NCI-H146 (cell line): Measurements from ENCODE around the gene ENHO.

ENCODE experiments used
- DNase-seq: peaks from one replicate; lab custom pipeline; 2025; lab: John Stamatoyannopoulos, UW

ENHO gene

DNA sequence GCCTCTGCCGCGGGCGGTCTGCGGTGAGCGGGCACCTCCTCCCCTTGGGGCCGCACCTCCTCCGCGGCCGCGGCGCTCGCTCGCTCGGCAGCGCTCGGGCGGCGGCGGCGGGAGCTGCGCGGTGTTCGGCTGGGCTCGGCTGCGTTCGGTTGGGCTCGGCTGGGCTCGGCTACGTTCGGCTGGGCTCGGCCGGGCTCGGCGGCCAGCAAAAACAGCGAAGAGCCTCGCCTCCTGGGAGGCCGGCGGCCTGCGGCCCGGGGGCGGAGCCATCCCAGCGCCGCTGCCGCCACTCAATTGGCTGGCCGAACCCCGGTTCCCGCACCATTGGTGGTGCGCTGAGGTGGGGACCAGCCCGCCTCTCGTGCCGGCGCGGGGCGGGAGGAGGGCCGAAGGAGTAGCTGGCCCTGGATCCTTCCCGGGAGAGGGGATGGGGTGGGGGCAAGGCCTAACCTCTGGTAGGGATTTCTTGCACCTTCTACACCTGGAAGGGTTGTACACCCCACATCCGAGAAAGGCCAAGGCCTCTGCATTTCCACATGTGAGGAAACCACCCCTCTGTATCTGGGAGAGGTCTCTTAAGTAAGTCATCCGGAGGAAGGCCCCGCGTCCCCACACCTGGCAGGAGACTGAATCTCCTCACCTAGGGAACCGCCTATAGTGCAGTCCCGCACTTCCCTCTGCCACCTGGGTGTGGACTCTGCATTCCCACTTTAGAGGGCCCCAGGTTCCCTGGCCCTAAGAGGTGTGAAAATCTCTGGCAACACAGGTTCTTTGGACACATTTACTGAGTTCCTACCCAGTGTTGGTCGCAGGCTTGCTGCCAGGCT is at the start of gene ENHO:
ENHO (minus strand) TSS at position 20 of the 827 bp plus-strand sequence. CDS start 1,295 bp downstream, outside the sequence.
- DNase-seq: peak; percentile 96

DNA sequence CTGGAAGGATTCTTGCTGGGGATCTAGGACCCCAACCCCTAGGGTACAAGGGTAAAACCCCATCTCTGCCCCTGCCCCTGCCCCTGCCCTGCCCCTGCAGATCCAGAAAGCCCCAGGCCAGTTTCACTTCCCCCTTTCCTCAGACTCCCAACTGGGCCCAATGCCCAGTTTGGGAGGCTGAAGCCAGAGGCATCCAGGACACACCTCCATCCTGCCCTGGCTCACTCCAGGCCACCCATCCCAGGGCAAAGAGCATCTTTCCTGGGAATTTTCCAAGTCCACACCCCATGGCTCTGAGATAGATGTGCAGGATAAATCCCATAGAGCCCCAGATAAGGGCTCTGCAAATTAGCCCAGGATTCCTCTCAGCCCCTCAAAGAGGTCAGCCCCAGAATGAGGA is 49.3 kb upstream of the ENHO start:
- DNase-seq: no peak

DNA sequence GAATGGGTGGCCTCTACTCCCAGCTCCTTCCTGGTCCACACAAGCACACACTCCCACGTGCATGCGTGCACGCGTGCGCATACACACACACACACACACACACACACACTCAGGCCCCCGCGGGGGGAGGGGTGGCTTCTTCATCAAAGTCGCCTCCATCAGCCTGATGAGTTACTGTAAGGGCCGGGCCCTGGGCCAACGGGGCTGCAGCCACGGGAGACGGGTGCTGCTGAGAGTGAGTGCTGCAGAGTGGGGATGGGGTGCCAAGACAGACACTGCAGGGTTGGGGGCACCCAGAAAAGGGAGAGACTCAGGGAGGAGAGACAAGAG is 48.7 kb upstream of the ENHO start:
- DNase-seq: no peak

DNA sequence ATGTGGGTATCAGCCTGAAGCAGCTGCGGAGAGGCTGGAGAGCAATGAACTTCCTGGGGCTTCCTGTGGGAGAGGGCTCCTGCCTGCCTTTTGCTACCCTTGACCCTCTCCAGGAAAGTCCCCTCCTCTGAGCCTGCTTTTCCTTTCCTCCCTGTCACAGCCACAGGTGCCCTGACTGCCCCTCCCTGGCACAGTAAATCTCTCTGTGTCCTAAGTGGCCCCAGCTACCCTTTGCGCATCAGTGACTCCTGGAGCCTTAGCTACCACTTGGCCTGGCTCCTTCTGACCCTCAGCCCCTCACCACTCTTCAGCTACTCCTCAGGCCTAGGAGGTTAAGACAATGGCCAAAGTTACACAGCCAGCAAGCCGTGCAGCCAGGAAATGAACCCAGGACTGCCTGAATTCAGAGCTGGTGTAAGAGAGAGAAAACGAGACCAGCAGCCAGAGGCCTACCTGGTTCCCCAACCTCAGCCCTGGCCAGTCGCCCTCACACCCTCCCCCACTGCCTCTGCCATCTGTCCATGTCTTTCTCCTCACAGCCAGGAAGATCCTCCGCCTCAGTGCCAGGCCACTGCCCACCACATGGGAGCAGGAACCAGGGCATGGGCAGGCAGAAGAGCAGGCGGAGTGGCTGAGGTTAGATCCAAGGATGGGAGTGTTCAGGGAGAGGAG is 48.2 kb upstream of the ENHO start:
- DNase-seq: no peak

DNA sequence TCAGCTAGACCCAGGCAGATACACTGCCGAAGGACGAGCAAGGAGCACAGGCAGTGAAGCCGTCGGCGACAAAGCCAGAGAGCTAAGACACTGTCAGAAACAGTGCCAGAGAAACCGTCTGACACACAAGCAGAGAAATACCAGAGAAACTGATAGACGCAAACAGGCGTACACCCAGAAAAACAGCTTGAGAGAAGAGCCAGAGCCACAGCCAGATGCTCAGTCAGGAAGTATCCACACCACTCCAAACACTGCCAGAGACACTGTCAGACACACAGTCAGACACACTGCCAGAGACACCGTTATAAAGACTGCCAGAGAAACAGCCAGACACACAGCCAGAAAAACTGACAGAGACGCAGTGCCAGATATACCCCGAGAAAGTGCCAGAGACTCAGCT is 47.6 kb upstream of the ENHO start:
- DNase-seq: no peak

DNA sequence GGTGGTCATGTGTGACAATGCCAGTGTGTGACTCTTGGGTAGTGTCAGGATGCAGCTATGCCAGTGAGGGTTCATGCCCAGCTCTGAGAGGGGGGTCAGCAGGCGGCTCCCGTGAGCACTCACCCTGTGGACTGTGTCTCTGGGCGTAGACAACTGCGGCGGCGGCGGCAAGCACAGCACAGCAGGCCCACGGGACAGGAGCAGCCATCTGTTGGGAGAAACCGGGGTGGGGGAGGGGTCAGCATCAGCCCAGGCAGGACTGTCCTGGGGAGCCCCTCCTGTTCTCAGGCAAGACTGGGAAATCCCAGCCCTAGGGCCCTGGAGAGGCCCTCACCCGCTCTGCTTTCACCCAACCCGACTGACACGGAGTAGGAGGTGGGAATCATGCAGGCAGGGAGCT is 46.0 kb upstream of the ENHO start:
- DNase-seq: no peak

DNA sequence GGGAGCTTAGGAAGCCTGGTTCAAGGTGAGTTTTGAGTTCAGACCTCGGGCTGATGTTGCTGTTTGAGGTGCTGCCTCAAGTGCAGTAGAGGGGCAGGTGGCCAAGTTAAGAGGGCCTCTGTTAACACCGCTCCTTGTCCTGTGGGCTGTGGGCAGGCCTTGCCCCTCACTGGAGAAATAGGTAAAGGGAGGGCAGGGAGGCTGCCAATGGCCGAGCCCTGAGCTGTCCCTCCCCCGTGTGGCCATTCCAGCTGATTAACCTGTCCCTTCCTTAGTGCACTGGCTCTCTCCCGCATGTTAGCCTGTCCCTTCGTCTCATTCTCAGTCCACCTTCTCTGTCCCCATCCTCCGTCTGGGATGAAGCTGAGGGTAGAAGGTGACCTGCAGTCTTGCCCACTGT is 45.3 kb upstream of the ENHO start:
- no peak for DNase-seq

DNA sequence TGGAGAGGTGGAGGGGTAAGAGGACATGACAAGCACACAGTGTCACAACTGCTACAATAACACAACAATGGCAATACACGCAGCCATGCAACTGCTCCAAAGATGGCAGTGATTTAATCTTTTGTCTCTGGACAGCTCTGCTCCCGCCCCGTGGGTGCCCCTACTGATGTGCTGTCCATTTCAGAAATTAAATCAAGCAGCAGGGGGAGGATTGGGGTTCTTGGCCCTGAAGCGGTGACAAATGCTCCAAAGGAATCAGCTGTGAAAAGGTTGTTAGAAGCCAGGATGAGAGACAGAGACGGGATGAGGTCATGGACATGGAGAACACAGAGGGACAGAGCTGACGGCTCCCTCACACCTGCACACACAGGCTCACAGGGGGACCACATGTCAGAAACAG is 44.2 kb upstream of the ENHO start:
- DNase-seq: no peak

DNA sequence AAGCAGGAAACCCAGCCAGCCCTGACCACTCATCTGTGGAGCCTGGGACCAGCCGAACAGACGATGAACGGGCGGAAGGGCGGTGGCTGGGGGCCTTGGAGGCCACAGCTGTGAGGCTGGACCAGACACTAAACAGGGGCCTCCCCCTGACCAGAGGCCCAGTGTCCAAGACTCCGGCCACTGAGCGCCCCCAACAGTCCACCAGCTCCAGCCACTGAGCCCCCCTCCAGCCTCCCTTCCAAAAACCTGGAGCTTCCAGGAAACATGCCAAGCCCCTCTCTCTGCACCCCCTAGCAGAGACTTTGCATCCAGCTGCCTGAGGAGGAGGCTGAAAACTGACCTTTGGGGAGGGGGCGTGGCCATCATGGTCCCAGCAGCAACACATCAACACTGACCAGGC is 43.5 kb upstream of the ENHO start:
- DNase-seq: no peak

DNA sequence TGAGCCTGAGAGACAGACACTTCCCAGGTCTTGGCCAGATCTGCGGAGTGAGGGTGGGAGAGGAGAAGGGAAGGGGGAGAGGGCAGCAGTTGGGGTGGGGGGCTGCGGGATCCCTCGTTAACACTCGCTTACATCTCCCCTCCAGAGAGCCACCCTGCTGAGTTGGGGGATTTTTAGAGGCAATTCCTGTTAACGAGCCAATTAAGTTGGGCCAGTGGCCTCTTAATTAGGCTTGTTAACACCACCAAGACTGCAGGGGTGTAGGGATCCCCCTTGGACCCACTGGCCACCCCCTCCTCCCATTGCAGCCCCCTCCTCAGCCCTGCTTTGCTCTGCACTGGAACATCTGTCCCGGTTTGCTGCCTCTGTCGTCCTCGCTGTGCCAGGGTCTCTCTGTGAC is 43.1 kb upstream of the ENHO start:
- DNase-seq: no peak

DNA sequence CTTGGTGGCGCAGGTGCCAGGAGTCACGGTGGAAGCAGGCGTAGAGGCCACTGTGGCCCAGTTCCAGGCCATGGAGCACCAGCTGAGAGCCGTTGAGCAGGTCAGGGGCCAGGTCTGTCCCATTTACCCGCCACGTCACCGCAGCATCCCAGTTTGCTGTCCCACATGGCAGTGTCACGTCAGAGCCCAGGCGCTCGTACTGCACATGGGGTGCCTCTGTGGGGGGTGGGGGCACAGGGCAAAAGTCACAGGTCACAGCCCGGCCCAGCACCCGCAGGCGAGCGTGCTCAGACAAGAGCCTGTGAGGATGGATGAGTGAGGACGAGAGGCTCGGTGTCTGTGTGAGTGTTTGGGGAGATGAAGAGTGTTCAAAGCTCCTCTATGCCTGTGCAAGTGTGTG is 41.8 kb upstream of the ENHO start:
- no peak for DNase-seq

DNA sequence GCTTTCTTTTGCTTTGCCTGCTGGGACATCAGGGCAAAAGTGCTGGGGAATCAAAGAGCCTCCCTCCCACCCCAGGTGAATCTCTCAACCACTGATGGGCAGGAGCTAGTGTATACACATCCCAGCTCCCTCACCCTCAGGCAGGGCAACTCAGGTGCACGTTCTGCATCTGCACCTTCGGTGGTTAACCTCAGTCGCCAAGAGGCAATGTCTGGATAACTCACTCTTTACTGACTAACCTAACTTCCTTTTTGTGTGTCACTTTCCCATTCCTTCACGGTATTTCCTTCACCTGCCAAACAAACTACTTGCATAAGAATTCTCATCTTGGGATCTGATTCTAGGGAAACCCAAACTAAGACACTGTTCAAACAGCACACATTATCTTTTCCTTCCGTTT is 40.5 kb upstream of the ENHO start:
- no peak for DNase-seq

DNA sequence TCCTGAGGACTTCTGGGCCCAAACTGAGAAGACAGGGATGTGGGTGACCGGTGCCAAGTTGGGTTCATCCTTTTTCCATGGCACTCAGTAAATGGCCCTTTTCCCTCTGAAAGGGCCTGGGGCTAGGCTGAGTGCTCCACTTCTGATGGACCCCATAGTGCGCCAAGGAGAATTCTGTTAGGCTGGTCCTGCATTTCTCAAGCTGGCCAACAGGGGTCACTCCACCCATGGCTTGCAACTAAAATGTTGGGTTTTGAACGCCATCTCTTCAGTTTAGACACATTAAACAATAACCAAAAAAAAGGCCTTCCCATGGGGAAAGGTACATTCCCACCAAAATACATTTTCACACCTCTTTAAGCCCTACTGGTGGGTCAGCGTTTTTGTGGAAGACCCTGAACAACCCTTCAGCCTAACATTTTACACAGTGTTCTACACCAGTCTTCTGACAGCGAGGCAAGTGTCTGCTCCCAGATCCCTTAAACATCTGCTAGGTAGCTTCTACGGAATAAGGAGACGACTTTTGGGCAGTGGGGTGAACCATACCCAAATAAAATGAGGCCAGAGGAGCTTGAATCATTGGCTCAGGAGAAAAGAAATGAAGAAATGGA is 39.5 kb upstream of the ENHO start:
- no peak for DNase-seq

DNA sequence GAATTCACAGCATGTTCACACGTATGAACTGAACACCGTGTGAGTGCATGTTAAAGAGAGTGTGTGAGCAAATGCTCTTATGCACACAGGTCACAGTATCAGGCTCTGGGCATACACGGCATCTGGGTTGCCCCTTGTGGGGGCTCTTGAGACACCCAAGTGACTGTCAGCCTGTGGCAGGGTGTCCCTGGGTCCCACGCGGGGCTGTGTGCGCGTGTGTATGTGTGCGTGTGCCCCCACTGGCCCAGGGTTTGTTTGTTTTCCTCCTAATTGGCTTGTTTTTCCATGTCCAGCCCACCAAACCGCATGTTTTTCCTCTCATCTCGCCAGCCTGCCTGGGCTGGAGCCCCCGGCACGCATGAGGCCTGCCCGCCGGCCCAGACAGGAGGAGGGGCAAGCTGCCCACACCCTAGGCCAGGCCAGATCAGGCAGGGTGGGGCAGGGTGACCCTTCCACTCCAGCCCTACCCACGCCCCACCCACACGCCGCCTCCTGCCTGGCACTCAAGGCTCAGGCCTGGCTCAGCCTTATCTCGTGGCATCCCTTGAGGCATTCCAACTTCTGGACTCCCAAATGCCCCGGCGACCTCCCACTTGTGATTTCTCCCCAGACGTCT is 37.9 kb upstream of the ENHO start:
- no peak for DNase-seq

DNA sequence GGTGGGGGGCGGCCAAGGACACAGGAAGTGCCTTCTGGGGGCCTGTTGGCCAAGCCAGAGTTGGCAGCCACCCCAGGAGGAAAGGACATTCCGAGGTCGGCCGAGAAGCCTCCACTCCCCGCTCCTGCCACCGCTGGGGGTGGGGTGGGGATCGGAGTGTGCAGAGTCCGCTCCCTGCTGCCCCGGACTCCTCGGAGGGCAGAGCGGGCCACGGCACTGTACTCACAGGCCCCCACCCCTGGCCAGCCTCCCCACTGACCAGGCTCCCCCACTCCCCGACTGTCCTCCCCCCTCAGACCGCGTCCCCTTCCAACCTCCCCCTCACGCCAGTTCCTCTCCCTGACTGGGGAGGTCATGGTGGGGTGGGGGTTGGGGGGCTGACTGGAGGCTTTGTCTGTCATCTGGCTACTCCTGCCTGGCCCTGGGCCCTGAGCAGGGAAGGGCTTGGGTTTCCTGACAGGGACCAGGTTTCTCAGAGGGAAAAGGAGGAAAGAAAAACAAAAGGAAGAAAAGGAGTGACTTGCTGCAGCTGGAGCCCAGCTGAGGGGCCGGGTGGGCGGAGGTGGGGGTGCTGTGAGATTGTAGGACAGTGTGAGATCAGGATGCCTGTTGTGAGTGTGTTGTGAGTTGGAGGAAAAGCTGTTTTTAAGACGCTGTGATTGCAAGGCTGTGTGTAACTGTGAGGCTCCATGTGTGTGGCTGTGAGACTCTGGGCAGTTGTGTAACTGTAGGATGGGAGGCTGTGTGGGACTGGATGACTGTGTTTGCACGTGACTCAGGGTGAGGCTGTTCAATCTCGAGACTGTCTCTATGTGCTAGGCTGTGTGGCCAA is 37.0 kb upstream of the ENHO start:
- DNase-seq: no peak

DNA sequence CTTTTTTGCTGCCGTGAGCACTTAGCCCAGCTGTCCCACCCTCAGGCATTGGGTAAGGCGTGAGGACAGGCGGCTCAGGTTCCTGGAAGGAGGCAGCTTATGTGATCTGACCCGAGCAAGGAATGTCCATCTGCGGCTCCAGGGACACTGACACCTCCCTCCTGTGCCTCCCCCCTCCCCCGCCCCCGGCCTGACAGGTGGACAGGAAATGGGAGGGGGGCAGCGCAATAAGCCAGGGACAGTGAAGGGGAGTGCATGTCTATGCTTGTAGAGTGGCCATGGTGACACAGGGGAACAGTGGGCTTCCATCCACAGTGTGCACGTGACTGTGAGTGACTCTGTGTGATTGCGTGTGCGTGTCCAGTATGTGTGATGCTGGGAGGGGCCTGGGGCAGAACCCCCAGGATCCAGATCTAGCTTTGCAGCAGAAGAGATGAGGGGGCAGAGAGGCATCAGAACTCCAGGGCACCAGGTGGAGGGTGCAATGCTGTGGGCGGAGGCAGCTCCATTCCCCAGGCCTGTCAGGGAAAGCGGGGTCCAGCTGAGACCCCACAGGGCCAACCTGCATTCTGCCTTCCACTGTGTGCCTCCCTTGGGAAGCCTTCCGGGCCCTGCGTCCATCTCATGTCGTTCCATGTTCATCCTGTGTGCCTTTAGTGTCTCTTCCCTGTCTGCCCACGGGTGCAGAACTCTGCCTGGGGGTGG is 36.3 kb upstream of the ENHO start:
- DNase-seq: peak; percentile 91

DNA sequence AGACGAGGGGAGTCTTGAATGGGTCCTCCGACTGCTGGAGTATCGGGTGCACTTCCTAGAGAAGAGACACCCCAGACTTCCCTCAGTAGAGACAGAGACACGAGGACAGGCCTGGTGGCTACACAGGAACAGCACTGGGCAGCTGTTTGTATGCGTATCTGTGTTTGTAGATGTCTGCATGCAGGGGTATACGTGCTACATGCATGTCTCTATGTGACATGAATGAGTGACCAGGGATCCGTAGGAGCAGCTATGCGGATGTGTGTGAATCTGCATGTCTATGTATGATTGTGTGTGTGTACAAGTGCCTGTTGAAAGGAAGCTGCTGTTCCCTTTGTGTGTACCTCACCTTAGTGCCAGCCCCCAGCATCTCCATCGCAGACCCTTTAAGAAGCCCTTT is 35.6 kb upstream of the ENHO start:
- no peak for DNase-seq

DNA sequence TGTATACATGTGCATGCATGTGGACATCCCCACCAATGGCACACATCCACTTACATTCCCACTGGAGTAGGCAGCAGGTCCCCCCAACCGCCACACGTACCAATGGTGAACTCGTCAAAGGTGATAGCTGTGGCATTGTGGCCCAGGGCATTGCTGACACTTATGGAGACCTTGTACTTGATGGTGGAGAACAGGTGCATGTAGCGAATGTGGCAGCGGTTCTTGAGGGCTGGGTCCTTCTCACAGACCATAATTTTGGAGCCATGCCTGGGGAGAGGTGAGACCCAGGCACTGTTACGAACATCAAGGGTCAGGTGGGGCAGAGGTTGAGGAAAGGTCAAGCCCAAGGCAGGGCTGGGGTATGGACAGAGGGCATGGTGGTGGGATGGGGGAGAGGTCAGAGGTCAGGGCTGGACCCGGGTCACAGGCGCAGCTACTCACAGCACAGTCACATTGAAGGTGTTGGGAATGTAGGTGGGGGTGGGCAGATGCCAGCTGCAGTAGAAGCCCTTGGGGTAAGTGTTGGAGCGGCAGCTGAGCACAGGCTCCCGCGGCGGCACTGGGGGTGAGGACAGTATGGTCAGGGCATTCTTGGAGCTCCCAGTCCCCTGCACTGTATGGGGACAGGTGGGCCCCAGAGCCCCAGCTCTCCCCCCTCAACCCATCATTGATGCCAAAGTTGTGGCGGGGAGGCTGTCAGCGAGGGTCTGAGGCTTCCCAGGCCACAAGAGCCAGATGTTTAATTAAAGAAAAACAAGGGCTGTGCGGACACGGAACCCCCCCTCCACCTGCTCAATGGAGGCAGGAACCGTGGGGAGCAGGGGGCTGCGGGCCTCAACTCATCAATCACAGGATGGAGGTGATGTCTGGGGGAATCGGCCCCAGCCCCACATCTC is 34.9 kb upstream of the ENHO start:
- no peak for DNase-seq

DNA sequence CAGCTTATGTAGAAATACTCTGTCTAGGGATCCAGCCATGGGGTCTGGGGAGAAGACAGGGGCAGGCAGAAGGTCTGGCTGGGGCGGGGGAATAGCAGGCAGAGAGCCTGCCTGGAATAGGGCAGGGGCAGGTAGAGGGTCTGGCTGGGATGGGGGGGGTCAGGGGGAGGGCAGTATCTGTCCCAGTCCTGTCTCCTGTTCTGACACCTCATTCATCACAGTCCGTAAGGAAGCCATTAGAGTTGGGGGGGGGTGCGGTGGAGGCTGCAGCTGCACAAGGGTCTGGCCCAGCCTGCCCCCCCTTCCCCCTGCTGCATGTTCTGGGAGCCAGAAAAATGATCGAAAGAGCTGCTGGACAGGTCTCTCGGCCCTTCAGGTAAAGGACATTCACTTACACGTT is 34.2 kb upstream of the ENHO start:
- DNase-seq: no peak

DNA sequence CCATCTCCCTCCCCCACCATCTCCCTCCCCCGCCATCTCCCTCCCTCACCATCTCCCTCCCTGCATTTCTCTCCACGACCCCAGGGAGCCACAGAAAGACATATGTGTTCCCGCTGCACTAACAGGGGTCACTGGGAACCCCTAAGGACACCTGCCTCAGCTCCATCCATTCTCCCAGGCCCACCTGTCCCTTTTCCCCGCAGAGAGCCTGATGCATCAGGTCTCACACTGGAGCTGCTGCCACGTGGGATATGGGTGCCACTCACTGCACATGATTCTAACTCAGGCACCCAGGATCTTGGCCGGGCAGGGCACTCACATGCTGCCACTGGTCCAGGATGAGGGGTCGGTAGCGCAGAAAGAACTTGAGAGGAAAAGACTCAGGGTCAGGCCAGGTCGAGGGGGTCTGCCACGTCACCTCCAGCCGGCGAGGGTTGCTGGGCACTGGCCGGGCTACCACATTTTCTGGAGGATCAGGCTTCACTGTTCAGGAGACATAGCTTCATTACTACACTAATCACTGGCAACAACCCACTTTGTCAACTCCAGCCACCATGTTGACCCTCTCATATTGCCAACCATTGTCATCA is 33.2 kb upstream of the ENHO start:
- DNase-seq: no peak
